GM21423 (cell line): Measurements from ENCODE around the gene DYNLT4.
"Not testable (repeated sequence)": the region's sequence is repeated elsewhere in the genome, so short reads cannot be mapped to it uniquely, and the experiment has no call there.

Experiments
- ATAC-seq: cut with Tn5 transposase; IDR thresholded peaks from one replicate; pipeline ENCODE4 v1.9.1; 2021; ENCODE audit warnings: mild to moderate bottlenecking, moderate library complexity; ENCODE audit not compliant: unreplicated experiment

The DYNLT4 gene

DNA sequence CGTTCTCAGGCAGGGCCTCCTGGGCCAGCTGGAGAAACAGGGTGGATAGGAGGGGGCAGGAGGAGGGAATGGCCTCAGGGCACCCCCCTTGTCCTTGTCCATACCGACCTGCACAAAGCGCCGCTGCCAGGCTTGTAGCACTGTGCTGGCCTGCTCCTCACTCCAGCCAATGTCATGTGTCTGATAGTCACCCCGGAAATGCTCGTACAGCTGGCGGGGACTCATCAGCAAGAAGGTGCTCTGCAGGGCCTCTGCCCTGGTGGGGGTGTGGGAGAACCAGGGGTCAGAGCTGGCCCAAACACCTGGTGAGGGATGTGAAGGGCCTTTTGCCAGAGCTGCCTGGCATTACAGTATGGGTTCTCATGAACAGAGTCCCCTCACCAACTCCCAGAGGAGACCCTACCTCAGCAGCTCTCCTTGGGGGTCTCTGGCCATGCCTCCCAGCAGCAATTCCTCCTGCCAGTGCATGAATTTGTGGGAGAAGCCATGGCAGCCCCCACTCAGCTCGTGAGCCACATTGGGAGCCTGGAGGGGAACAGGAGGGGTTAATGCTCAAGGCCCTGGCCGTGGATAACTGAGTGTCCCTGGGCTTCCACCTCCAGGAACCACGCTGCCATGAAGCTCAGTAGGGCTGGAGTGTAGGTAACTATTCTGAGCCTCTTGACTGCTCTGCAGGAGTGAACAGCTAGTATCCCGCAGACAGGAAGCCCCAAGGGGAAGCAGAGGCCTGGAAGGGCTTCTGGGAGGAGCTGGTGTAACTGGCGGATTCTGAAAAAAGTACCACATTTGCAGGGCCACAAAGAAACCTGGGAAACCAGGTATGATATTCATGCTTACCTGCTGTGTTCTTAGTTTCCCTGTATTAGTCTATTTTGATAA lies 22.6 kb upstream of the DYNLT4 start:
- ATAC-seq = no peak

DNA sequence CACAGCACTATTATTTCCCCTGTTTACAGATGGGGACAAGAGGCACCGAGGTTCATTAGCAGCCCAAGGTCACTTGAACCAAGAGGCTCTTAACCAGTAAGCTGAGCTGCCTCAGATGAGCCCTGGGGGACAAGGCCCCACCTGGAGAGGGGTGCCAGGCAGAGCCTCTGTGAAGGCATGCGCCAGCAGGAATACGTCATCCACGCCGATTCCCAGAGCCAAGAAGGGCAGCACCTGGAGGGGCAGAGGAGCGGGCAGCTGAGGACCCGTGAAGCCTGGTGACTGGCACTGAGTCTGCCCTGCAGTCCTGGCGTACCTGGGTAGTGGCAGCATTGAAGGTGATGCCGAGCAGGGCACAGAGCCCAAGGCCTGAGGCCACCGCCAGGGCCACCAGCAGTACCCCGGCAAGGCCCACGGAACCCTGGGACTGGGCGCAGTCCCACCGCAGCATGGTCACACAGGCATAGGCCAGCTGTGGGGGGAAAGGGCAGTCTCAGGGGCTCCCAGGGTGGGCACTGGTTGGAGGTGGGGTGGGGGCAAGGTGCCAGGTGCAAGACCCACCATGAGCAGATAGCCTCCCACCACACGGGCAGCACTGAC lies 21.8 kb upstream of the DYNLT4 start:
- no peak for ATAC-seq

DNA sequence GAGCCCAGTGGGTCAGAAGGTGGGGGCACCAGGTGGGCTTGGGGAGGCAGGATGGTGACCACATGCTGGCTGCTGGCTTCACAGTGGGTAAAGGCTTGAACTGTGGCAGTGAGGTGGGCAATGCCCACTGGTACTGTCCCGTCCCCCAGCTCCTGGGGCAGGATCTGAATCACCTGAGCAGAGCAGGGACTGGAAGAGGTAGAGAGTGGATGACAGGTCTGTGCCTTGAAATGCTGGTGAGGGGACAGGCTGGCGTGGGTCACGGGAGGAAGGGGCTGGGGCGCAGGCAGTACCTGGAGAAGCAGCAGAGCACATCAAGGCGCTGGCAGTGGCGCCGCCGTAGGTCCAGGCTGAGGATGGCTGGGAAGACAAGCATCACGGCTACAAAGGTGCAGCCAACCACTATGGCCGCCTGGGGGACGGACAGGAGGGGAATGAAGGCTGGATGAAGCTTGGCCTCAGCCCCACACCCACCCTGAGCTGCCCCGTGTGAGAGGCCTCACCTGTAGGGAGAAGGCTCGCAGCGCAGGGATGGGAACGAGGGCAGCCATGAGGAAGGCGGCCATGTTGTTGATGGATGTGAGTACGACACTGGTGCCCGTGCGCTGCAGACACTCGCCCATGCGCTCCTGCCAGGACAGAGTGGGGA lies 21.0 kb upstream of the DYNLT4 start:
- no peak for ATAC-seq

DNA sequence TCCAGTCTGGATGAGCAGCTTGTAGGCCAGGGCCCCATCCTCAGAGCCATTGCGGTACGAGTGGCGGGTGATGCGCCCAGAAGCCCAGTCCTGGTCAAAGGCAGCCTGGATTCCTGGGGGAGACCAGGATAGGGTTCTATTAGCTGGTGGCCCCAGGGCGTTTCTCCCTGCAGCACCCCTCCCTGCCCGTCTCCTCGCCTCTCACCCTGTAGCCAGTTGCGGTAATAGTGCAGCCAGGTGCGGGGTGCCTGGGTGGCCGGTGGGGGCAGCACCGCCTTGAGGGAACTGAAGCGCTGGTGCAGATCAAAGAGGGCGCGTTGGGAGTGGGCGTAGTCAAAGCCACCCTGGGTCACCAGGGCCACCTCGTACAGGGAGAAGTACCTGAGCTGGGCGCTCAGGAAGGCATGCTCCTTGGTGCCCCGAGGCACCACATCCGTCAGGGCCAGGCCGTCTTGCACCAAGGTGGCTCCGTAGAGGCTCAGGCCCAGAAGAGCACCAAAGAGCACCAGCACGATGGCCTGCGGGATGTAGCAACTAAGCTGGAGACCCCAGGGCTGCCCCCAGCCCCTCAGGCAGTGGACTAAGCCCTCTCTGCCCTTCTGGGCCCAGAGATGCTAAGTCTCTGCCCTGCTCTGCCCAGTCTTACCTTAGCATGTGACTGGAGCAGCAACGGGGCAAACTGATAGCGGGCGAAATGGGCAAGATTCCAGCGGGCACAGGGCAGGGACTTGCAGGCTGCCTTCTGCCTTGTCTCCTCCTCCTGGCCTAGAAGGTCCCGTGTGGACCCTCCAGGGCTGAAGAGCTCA lies 20.2 kb upstream of the DYNLT4 start:
- no peak for ATAC-seq

DNA sequence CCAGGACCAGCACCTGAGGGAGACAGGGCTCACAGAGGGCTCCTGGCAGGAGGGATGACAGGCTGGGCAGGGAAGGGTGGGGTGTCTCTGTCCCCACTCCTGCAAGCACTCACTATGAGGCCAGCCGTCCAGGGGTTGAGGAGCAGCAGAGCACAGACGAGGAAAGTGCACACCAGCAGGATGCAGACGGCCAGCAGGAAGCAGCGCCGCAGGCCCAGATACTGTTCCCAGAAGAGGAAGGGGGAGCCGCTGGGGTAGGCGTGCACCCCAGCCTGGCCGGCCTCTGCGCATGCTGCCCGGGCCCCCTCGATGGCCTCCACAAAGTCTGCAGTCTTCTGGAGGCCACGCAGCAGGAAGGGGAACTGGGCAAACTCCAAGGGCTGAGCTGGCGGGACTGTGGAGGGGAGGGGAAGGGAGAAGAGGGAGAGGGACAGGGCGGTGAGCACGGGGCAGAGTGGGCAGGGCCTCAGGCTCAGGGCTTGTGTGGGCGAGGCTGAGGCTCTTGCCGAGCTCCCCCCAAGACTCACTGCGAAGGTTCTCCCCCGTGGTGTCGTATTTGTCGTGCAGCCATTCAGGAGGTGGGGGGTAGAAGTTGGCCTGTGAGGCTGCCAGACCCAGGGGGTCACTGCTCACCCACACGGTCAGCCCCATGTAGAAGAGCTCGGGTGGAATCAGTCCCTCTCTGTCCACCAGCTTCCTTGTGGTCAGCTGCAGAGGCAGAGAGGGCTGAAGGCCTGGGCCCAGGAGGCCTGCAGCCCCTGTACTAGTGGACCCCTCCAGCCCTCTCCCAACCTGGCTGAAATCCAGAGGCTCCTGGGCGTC lies 19.4 kb upstream of the DYNLT4 start:
- no peak for ATAC-seq

DNA sequence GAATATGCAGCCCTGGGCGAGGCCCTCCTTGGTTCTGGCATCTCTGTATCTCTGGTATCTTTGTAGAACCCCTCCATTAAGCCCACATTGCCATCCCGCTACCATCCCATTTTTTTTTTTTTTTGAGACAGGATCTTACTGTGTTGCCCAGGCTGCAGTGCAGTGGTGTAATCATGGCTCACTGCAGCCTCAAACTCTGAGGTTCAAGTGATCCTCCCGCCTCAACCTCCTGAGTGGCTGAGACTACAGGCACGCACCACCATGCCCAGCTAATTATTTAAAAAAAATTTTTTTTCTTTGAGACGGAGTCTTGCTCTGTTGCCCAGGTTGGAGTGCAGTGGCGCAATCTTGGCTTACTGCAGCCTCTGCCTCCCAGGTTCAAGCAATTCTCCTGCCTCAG lies 17.2 kb upstream of the DYNLT4 start:
- not testable (repeated sequence) for ATAC-seq

DNA sequence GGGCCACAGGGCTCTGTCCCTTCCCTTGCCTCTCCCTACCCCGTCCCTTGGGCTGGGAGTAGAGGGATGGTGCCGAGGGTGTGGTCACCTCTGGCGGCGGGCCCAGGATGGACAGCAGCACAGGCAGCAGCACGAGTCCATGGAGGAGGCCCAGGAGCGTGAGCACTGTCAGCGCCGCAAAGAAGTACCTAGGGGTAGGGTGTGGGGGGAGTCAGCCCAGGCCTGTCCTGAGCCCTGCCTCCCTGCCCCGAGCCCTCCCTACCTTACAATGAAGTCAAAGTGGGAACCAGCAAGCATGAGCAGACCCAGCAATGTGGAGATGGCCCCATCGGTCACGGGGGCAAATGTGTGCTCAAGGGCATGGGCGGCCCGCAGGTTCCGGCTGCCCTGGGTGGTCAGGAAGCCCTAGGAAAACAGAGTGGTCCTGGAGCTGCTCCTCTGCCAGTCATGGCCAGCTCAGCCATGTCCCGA lies 15.9 kb upstream of the DYNLT4 start:
- no peak for ATAC-seq

DNA sequence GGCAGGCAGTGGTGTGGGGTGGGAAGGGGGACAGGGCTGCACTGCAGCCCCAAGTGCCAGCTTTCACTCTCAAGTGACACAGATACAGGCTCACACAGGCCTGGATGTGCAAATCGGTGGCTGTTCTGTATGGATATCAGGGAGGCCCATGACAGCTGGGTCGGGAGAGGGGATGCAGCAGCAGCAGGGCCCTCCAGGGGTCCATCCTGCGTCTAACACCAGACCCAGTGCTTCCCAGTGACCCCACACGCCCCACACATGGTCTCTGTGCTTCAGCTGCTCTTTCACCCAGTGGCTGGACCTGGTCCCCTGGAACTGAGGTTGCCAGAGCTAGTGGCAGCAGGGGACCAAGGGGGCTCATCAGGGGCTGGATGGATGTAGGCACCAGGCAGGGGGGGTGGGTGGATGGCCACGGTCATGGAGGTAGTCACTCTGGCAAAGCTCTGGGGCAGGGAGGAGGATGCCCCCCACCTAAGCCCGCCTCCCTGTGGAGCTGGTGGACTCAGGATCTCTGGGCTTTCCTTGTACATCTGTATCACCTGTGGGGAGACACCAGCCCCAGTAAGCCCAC lies 15.1 kb upstream of the DYNLT4 start:
- no peak for ATAC-seq

DNA sequence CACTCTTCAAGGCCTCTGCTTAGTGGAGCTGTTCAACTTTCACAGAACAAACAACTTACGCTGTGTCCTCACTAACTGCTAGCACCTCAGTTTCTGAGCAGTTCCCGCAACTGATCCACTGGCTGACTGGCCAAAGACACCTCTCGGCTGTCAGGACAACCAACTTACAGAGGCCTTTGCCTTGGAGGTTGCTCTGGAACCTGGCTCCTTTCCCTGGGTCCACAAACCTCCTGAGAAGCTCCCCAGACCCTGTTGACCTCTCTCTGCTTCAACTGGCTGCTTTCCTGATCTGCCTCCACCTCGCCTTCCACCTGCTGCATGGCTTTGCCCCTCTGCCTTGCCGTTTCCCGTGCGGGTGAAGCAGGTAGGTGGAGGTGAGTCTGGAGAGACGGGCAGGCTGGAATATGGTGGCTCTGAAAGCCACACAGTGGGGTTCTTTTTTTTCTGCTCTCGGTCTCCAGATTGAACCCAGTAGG lies 14.1 kb upstream of the DYNLT4 start:
- no peak for ATAC-seq

DNA sequence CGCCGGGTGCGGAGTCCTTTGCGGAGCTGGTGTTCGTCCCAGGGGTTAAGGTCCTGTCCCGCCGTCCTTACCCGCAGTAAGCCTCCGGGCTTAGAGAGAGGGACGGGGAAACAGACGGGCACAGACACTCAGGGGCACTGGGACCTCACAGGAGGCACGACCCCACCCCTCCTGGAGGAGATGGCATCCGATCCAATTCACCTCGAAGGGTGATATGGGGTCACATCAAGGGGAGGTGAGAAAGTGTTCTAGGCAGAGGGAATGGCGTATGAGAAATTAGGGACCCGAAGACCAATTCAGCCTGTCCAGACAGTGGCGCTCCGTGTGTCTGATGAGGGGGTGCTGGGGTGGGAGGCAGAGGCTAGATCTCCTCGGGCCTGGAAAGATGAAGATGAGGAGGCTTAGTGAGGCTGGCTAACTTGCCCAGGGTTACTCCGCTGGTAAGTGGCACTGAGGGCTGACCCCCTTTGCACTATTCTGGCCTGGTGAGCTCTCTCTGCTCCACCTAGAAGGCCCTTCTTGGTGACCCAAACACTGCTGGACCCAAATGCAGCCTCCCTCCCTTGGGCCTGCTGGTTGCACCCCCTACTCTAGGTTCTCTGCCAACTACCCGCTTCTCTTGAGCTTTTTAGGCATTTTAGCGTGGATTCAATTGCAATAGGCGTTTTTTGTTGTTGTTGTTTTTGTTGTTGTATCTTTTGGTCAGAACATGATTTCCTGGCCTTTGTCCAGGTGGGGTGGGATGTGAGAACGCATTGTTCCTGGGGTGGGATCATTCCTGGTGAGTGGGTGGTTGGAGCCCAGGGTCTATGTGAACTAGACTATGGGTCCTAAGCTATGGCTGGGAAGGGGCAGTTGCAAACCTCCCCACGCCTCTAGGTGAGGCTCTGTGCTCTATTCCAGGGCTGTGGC lies 13.4 kb upstream of the DYNLT4 start:
- ATAC-seq = no peak

DNA sequence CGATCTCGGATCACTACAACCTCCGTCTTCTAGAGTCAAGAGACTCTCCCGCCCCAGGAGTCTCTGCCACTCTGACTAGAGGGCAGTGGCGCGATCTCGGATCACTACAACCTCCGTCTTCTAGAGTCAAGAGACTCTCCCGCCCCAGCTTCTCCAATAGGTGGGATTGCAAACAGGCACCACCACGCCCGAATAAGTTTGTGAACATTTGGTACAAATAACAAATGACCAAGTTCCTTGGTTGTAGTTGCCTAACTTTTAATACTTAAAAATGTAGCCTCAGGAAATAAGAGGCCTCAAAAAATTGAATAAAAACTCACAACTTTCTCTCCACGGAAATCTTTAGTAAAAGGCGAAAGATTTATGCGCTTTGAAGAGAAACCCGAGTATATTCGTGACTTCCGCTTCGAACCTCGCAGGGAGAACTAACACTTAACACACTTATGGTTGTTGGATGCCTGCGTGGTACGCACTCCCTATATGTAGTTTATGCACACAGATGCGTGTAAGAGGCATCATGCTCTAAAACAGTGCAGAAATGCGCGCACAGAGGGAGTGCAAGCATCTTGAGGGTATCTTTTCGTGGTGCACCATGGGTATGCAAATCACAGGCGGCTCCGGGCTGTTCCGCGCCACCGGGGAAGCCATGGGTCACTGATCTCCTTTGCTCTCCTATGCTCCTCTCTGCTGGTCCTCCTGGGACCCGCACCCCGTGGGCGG lies 12.6 kb upstream of the DYNLT4 start:
- ATAC-seq = peak; percentile 75

DNA sequence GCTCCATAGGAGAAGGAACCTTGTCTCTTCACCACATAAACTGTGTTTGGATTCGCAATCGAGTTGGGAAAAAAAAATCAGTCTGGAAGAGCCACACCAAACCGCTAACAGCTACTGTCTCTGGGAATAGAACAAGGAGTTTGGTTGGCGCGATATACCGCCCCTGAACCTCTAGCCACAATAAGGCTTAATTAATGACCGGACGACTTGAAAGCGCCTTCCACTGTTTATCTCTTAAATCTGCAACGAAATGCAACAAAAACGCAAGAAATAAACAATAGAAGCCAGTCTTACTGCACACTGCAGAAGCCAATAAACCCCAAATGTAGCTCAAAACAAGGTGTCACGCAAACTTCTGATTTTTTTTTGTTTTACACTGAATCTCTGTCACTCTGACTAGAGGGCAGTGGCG lies 12.1 kb upstream of the DYNLT4 start:
- ATAC-seq = peak; percentile 6

DNA sequence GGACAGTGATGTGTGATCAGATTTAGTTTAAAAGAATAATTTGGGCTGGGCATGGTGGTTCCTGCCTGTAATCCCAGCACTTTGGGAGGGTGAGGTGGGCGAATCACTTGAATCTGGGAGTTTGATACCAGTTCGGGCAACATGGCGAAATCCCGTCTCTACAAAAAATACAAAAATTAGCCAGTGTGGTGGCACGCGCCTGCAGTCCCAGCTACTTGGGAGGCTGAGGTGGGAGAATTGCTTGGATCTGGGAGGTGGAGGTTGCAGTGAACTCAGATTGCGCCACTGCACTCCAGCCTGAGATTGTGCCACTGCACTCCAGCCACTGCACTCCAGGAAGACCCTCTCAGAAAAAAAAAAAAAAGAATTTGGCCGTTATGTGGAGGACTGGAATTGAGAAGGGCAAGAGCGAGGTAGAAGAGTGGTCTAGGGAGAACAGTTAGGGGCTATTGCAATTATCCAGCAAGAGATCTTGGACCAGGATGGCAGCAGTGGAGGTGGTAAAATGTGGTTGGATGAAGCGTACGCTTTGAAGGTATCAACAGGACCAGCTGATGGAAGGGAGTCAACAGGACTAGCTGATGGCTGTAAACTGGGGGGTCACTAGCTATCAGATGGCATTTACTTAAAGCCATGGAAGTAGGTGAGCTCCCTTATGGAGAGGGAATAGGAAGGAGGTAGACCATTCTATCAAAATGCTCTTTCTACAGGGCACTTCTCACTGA lies 10.8 kb upstream of the DYNLT4 start:
- ATAC-seq = no peak

DNA sequence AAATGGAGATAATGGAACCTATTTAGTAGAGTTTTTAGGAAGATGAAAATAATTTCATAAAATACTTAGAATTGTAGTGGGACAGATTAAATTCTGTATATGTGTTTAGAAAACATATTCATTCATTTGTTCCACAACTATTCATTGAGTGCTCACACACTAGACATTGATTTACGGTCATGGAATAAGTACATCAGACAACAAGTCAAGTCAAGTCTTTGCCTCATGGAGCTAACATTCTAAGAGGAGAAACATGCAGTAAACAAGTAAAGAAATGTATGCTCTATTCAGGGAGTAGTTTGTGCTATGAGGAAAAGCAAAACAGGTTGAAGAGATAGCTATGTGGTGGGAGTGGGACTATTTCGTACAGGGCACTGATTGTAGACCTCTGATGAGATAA lies 10.2 kb upstream of the DYNLT4 start:
- no peak for ATAC-seq

DNA sequence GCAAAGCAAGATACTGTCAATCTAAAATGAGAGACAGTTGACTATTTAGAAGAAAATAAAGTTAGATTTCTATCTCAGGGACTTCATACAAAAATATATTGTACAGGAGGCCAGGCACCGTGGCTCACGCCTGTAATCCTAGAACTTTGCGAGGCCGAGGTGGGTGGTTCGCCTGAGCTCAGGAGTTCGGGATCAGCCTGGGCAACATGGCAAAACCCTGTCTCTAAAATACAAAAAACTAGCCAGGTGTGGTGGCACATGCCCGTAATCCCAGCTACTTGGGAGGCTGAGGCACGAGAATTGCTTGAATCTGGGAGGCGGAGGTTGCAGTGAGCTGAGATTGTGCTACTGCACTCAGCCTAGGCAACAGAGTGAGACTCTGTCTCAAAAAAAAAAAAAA lies 8.8 kb upstream of the DYNLT4 start:
- not testable (repeated sequence) for ATAC-seq

DNA sequence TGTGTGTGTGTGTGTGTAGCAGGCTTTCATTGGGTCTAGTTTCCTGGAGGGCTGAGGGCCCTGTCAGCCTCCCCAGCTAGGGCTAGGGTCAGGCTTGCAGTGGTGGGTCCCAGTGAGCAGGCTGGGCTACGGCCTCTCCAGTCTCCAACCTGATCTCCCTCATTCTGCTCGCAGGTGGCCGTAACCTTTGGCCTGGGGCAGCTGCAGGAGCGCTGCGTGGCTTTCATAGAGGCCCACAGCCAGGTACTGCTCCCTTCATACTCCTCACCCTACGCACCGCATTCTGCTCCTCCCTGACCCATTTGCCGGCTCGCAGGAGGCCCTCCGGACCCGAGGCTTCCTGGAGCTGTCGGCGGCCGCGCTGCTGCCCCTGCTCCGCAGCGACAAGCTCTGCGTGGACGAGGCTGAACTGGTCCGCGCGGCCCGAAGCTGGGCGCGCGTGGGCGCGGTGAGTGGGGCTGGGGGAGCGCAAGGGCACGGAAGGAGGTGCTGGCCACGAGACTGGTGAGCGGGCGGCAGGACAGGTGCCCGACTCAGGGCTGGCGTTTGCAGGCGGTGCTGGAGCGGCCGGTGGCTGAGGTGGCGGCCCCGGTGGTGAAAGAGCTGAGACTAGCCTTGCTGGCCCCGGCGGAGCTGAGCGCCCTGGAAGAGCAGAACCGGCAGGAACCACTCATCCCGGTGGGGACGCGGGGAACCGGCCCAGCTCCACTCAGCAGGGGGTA lies 5.8 kb upstream of the DYNLT4 start:
- no peak for ATAC-seq

DNA sequence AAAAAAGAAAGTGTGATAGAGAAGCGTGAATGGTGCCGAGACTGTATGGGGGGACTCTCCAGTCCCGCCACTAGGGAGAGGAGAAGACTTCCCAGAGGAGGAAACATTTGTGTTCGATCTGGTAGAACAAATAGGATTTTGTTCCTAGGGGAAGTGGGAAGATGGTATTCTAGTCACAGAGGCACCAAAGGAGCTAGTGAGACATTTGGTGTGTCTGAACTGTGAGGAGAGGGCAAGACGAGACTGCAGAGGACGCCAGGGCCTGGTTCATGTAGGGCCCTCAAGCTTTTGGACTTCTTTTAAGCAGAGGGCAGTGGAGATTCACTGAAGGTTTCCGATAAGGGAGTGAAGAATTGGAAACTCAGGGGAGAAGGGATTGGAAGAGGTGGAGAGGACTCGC lies 4.1 kb upstream of the DYNLT4 start:
- ATAC-seq = no peak
